Ishikawa (cell line): ENCODE results near the gene ACHE.

Source experiments
- CEBPB ChIP-seq: IDR thresholded peaks from 2 replicates; pipeline ENCODE4 v1.6.1; 2012
- CREB1 ChIP-seq: IDR thresholded peaks from 2 replicates; pipeline ENCODE4 v1.6.1; 2012; ENCODE audit warnings: low read depth
- EGR1 ChIP-seq: IDR thresholded peaks from 2 replicates; pipeline ENCODE4 v1.6.1; 2012
- EP300 ChIP-seq: IDR thresholded peaks from 2 replicates; pipeline ENCODE4 v1.6.1; 2012; ENCODE audit warnings: borderline replicate concordance
- FOXM1 ChIP-seq: IDR thresholded peaks from 2 replicates; pipeline ENCODE4 v1.6.1; 2012; ENCODE audit warnings: low read depth, borderline replicate concordance
- MAX ChIP-seq: IDR thresholded peaks from 2 replicates; pipeline ENCODE4 v1.6.1; 2012
- NFIC ChIP-seq: IDR thresholded peaks from 2 replicates; pipeline ENCODE4 v1.6.1; 2012
- RAD21 ChIP-seq: IDR thresholded peaks from 2 replicates; pipeline ENCODE4 v1.6.1; 2012; ENCODE audit warnings: low read depth
- REST ChIP-seq: IDR thresholded peaks from 2 replicates; pipeline ENCODE4 v1.6.1; 2012; ENCODE audit warnings: low read depth, mild to moderate bottlenecking
- TAF1 ChIP-seq: IDR thresholded peaks from 2 replicates; pipeline ENCODE4 v1.6.1; 2012; ENCODE audit warnings: low read depth, mild to moderate bottlenecking
- TCF12 ChIP-seq: IDR thresholded peaks from 2 replicates; pipeline ENCODE4 v1.6.1; 2012; ENCODE audit warnings: low read depth
- TEAD4 ChIP-seq: IDR thresholded peaks from 2 replicates; pipeline ENCODE4 v1.6.1; 2012
- YY1 ChIP-seq: IDR thresholded peaks from 2 replicates; pipeline ENCODE4 v1.6.1; 2012; ENCODE audit warnings: low read depth
- ZBTB7A ChIP-seq: IDR thresholded peaks from 2 replicates; pipeline ENCODE4 v1.6.1; 2012; ENCODE audit warnings: low read depth
- TF ChIP-seq, protein P1 (sequence below): IDR thresholded peaks from 2 replicates; pipeline ENCODE4 v1.6.1; 2012

Gene ACHE

GRCh38 chr7:100855515-100855914 lies 40.2 kb downstream of the ACHE start:
- TF ChIP-seq TCF12 (no peak), ZBTB7A (no peak), REST (no peak), FOXM1 (no peak), NFIC (no peak), CREB1 (no peak), YY1 (no peak), EGR1 (no peak), MAX (no peak), RAD21 (no peak), CEBPB (no peak), EP300 (no peak), TAF1 (no peak), TEAD4 (no peak)
- TF ChIP-seq, protein P1, sequence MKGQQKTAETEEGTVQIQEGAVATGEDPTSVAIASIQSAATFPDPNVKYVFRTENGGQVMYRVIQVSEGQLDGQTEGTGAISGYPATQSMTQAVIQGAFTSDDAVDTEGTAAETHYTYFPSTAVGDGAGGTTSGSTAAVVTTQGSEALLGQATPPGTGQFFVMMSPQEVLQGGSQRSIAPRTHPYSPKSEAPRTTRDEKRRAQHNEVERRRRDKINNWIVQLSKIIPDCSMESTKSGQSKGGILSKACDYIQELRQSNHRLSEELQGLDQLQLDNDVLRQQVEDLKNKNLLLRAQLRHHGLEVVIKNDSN: no peak

DNA sequence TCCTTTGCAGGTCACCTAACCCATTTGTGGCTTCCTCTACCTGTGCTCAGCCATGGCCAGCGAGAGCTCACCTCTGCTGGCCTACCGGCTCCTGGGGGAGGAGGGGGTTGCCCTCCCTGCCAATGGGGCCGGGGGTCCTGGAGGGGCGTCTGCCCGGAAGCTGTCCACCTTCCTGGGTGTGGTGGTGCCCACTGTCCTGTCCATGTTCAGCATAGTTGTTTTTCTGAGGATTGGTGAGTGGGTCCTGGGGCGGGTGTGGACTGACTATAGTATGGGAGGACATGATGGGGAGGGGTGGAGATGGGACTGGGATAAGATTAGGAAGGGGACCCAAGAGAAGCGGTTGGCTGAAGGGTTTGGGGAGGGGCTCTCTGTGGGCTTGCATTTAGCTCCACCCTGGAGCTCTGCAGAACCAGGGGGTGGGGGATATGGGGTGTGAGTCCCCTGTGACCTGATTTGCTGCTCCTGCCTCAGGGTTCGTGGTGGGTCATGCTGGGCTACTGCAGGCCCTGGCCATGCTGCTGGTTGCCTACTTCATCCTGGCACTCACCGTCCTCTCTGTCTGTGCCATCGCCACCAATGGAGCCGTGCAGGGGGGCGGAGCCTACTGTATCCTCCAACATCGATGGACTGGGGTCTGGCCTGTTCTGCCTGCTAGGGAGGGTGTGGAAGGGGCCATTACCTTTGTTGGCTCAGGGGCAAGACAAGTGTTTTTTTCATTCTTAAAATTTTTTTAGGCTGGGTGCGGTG lies 41.4 kb downstream of the ACHE start:
- TF ChIP-seq, protein P1: no peak
- TF ChIP-seq TEAD4 (no peak), FOXM1 (no peak), MAX (no peak), NFIC (no peak), REST (no peak), CREB1 (no peak)

DNA sequence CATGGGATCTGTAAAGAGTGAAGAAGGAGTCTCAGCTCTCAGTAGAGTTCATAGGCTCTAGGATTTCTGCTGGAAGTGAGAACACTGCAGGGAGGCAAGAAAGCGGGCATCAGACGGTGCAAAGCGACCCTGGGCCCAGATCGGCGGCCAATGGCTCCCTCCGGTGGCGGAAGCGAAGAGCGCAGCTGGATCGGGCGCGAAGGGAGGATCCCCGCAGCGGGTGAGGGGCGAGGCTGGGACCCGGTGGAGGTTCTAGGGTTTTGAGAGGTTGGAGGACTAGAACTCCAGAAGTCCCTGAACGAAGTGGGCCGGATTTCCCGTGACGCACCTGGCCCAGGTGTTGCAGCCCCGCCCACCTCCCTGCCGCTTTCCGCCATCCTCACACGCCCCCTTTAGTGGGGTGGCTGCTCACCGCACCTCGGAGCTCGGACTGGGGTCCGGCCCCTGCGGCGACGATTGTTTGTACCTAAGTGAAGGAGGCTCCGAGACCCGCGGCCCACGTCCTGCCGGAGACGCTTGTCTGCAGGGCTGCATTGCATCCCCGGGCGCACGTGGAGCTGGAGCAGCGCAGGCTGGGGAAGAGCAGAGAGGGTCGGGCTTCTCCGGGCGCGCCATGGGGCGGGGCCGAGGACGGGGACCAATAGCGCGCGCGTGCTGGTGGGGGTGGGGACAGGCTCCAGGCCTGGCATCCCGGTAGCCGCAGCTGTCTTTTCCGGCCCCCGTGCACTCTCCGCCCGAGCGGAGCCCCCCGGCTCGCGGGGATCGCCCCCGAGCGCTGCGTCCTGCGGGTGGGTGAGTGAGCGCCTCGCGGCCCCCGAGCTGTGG lies 43.4 kb downstream of the ACHE start, which contains the start of gene SLC12A9:
Gene SLC12A9 (plus strand): TSS at position 666 of the 825 bp plus-strand sequence. CDS start 1,485 bp downstream, outside the sequence.
- TF ChIP-seq EGR1 (no peak), YY1 (peak; percentile 45; the same call in 1 of the 2 replicates), TCF12 (peak; percentile 61), ZBTB7A (peak; percentile 57), FOXM1 (no peak), TEAD4 (no peak), CEBPB (no peak), REST (no peak), CREB1 (peak; percentile 40; the same call in 1 of the 2 replicates), EP300 (no peak), TAF1 (peak; percentile 52; the same call in 1 of the 2 replicates), MAX (peak; percentile 99), RAD21 (peak; percentile 86), NFIC (peak; percentile 24; the same call in 1 of the 2 replicates)
- TF ChIP-seq, protein P1: no peak; the same call in 1 of the 2 replicates
